GM03348 (cell line): Measurements from ENCODE around the gene ANKRD28.
"Not testable (repeated sequence)": the region's sequence is repeated elsewhere in the genome, so short reads cannot be mapped to it uniquely, and the experiment has no call there.

Experiments used
- DNase-seq: peaks from one replicate; pipeline ENCODE4 v3.0.0; 2012; ENCODE audit warnings: low spot score

ANKRD28 gene

DNA sequence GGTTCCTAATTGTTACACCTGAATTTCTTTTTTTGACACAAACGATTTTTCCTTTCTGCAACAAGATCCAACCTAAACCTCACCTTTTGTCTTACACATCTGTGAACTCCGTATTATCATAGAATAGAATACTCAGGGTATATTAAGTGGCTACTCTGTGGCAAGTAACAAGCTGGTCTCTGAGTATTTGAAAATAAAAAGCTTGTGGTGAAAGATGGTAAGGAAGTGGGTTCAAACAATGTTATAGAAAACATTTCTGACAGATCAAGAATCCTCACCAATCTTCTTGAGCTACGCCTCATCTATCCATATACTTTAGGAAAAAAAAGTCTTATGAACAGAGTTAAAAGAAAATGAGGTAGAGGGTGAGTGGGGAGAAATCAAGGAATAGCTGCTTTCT lies 3.5 kb upstream of the ANKRD28 start:
- no peak for DNase-seq

DNA sequence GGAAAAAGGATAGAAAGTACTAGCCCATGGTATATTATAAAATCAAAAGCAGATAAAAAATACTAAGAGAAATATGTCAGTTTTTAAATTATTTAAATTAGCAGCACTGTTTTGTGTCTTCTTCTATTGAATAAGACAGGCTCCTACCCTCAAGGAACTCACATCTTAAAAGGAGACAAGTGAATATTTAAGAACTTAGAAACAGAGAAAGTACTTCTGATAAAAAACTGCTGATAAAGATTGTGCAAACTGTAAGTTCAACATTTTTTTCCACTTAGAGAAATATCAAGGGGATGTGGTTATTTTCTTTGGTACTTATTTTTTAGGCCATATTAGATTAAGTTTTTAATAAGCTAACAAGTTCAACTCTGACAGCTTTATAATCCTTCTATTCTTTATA lies 3.0 kb upstream of the ANKRD28 start:
- no peak for DNase-seq

DNA sequence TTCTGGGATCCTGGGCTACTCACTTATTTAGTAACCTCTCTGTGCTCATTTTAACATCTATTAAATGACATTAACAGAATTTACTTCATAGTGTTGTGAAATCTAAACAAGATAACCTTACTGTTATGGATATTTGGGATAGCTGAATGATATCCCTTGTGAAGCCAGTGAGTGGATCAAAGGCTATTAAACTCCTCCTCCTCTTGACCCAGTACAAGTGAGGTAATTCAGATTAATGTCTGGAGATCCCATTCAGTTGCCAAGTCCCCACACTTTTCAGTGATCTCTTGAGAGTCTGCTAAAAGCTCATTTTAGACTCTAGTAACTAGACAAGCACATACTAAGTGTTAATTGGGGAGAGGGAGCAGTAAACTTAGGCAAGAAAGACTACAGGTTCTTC lies 2.5 kb upstream of the ANKRD28 start:
- no peak for DNase-seq

GRCh38 chr3:15798533-15799245 lies 910 bp upstream of the ANKRD28 start:
- no peak for DNase-seq

DNA sequence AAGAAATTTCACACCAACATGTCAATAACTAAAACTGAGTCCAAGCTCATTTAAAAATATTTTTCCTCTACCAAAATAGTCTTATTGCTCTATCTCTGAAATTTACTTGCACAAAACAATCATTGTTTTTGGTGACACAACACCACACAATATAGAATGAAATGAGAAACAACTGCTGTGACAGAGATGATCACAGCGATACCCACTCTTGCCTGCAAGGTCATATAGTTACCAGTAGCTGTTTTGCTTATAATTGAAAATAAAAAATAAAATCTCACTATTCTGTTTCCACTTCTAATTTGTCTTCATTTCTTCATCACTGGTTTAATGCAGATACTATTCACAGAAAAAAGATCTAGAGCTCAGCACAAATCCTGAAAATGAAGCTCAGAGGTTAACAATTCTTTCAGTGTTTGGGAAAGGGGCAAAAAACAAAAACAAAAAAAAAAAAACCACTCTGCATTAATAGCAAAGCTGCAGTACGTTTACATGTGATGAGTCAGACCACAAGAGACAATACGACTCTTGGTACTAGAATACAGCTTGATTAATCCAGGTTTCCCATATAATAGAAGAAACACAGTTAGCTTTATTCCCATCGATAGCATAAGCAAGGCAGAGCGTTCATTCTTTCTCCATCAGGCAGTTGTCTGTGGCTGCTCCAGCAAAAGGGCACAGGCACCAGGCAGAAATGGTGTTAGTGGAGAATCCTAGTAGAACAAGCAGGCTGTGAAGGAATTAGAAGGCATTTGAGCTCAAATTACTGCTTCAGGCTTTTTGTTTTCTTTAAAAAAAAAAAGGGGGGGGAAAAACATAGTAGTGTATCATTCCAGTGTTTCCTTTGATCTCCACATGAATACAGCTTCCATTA lies 773 bp downstream of the ANKRD28 start:
- no peak for DNase-seq

DNA sequence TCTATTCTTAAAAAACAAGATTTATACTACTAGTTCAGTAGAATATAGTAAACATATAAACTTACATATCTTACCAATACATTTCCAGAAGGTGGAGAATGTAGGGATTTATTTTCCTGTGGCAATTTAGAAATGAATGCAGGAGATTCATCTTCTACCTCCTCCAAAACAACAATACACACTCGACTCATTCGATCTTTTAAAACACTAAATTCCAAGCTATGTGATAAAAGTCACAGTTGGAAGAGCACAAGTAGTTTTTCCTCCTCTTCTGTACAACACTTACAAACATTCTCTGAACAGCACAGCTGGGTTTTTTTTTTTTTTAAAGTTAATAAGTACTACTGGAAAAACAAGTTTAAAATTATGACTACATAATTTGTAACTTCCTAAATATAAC lies 1.4 kb downstream of the ANKRD28 start:
- no peak for DNase-seq

DNA sequence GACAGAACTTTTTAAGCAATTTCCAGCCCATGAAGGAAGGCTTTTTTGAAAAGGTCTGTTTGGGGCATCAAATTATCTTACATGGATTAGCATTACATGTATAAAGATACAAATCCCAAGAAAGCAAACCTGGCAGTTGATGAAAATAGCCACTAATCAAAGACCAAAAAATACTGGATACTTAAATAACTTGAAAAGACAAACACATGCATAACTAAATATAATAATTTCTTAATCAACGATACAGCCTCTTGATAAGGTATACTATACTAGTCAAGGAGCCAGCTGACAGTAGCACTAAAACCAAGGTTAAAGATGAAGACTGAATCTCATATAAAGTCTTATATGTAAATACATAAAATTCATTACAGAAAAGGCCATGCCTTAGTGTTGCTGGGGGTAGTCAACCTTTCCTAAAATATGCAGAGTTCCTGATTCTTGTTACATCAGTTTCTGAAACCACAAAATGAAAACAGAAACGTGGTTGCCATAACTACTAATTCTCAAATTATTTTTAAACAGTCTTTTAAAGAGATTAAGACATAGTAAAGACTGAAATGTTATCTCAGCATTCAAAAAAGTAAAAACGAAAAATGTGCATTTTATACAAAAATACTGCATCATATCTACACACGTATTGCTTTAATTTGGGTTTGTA lies 2.0 kb downstream of the ANKRD28 start:
- DNase-seq = peak; percentile 26

GRCh38 chr3:15794842-15795650 lies 2.7 kb downstream of the ANKRD28 start:
- DNase-seq = no peak

DNA sequence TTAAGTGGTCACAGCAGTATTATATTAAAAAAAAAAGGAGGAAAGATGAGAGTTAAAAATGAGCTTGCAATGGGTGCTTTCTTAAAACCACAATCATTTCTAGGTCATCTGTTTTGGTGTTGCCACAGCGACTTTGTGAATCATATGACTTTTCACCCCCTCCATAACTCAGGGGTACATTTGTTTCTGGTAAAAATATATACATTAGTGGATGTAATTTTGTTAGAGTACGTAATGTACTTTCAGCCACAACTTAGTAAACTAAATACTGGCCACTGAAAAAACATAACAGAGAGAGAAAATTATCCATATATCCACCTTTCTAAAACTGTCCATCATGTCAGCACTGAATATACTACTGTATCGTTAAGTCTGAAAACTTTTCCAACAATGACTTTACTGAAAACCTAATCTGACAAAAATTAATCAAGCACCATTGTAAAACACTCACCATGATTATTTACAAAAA lies 3.4 kb downstream of the ANKRD28 start:
- peak; percentile 31 for DNase-seq

DNA sequence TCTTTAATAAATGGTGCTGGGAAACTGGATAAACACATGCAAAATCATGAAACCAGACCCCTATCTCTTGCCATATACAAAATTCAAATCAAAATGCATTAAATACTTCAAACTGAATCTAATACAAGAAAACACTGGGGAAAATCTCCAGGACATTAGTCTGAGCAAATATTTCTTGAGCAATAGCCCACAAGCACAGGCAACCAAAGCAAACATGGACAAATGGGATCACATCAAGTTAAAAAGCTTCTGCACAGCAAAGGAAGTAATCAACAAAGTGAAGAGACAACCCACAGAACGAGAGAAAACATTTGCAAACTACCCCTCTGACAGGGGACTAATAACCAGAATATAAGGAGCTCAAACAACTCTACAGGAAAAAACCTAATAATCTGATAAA lies 6.3 kb downstream of the ANKRD28 start:
- DNase-seq = no peak

DNA sequence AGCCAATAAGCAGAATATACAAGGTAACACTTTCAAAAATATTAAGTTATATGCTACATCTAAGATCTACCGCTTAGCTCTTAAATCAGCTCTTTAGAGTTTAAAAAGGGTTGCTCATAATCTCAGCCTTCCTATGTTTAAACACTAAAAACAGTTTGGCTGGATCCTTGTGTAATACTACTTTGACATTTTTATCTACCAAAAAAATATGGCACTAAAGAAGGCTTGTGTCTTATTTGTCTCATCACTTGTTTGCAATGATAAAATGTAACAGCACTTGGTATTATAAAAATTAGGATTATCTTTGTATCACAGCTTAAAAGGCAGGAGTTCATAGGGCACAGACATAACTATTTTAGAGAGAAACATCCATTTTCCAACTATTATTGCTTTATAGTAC lies 9.8 kb downstream of the ANKRD28 start:
- no peak for DNase-seq

GRCh38 chr3:15787526-15787925 lies 10.3 kb downstream of the ANKRD28 start:
- DNase-seq = no peak

- no peak for DNase-seq
Measured at GRCh38 chr3:15783361-15783969, 14.3 kb downstream of the ANKRD28 start.

- DNase-seq = no peak
Measured at GRCh38 chr3:15782429-15782828, 15.3 kb downstream of the ANKRD28 start.

DNA sequence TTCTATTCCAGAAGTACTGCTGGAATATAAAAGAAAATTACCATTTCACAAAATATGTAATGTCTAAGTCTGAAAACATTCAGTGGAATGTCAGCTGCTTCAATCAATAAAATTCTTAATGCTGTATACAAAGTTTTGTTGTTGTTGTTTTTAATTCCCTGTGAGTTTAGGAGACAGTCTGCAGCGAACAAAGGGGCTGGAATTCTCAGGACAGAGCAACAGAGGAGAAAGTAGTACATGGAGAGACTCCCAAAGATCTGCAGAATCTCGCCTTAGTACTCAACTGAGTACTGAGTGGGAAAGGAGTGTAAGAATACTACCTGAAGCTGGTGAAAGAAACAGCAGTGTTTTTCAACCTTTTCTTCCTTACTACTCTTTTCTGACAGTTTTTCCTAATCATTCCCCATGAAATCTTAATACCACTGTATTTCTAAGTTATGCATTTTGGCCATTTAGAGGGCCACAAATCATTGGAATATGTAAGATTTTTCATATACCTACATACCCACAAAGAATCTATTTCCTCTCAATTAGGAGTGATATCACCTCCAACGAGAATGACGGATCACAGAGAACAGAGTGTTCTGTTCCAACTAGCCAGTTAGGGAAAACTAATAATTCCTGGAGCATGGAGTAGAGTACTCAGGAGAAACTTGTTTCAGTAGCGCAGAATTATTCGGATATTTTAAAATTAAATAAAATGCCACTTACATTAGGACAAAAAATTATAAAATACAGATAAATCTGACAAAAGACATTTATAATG lies 16.0 kb downstream of the ANKRD28 start:
- no peak for DNase-seq

GRCh38 chr3:15781131-15781530 lies 16.6 kb downstream of the ANKRD28 start:
- DNase-seq = no peak

DNA sequence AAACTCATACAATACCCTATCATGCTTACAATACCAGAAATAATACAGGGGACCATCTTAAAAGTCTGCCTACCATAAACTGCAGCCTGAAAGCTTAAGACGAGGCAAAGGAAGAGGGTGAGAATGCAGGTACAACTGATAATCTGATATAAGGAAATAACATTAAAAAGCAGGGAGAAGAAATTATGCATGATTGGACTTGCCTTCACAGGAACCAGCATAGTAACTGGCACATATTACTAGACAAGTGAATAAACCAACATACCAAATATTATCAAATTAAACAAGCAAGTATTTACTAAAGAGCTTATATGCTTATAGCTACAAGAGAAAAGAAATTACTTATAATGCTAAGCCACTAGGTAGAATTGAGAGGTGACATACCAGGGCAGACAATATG lies 18.7 kb downstream of the ANKRD28 start:
- no peak for DNase-seq

- DNase-seq = no peak
Measured at GRCh38 chr3:15778332-15778858, 19.4 kb downstream of the ANKRD28 start.

GRCh38 chr3:15774931-15775560 lies 22.7 kb downstream of the ANKRD28 start:
- DNase-seq = not testable (repeated sequence)

- DNase-seq = no peak
Measured at GRCh38 chr3:15771444-15771843, 26.3 kb downstream of the ANKRD28 start.
